Neural cell (in vitro differentiated cells): Measurements from ENCODE around the gene S1PR2. TPM values are rescaled to one million over a fixed set of nuclear protein-coding genes. Genes with fewer than 3 reads are reported as not detected.

Source experiments
- H2AFZ ChIP-seq: fragments of 200-600, 300-800 bp; sonication (generic), shearing (Covaris generic); 2 replicates; pipeline ENCODE4 v1.6.0; 2014; ENCODE audit warnings: low read depth, mild to moderate bottlenecking, antibody characterized with exemption, low read length, moderate library complexity
- H3F3A ChIP-seq: fragments of 200-600 bp; shearing (Covaris generic); 2 replicates; pipeline ENCODE4 v1.6.1; 2016; ENCODE audit warnings: mild to moderate bottlenecking, moderate library complexity, mixed read lengths, antibody characterized with exemption, low read length; ENCODE audit not compliant: insufficient read depth, poor library complexity, severe bottlenecking
- H3K27ac ChIP-seq: fragments of 200-600, 300-800 bp; sonication (generic), shearing (Covaris generic); 2 replicates; pipeline ENCODE4 v1.5.1; 2014; ENCODE audit warnings: mild to moderate bottlenecking, low read length, moderate library complexity
- H3K27me3 ChIP-seq: fragments of 300-800, 200-600 bp; sonication (generic), shearing (Covaris generic); 2 replicates; pipeline ENCODE4 v1.6.0; 2014; ENCODE audit warnings: mild to moderate bottlenecking, low read depth, low read length, moderate library complexity; ENCODE audit not compliant: insufficient read depth
- H3K36me3 ChIP-seq: fragments of 300-800, 200-600 bp; sonication (generic), shearing (Covaris generic); 2 replicates; pipeline ENCODE4 v1.5.1; 2014; ENCODE audit warnings: mild to moderate bottlenecking, antibody characterized with exemption, low read length, moderate library complexity; ENCODE audit not compliant: insufficient read depth
- H3K4me2 ChIP-seq: fragments of 300-800, 200-600 bp; sonication (generic), shearing (Covaris generic); 2 replicates; pipeline ENCODE4 v1.6.0; 2014; ENCODE audit warnings: mild to moderate bottlenecking, low read length
- H3K4me3 ChIP-seq: fragments of 300-800, 200-600 bp; sonication (generic), shearing (Covaris generic); 2 replicates; pipeline ENCODE4 v1.5.1; 2014; ENCODE audit warnings: mild to moderate bottlenecking, low read length, moderate library complexity
- H3K79me2 ChIP-seq: fragments of 200-600 bp; shearing (Covaris generic); replicated peaks from 2 replicates; pipeline ENCODE4 v1.6.0; 2014; ENCODE audit warnings: mild to moderate bottlenecking, low read length, moderate library complexity; ENCODE audit not compliant: insufficient read depth
- H3K9ac ChIP-seq: fragments of 300-800, 200-600 bp; sonication (generic), shearing (Covaris generic); 2 replicates; pipeline ENCODE4 v1.6.1; 2016; ENCODE audit warnings: mild to moderate bottlenecking, low read length, mixed read lengths
- H3K9me2 ChIP-seq: fragments of 200-600 bp; shearing (Covaris generic); 2 replicates; pipeline ENCODE4 v1.6.1; 2016; ENCODE audit warnings: mild to moderate bottlenecking, low read length, mixed read lengths; ENCODE audit not compliant: insufficient read depth
- H3K9me3 ChIP-seq: fragments of 200-600, 300-800 bp; sonication (generic), shearing (Covaris generic); 2 replicates; pipeline ENCODE4 v1.6.1; 2016; ENCODE audit warnings: mild to moderate bottlenecking, mixed run types, low read length, moderate library complexity, mixed read lengths
- H4K20me1 ChIP-seq: fragments of 200-600 bp; shearing (Covaris generic); 2 replicates; pipeline ENCODE4 v1.6.1; 2016; ENCODE audit warnings: mild to moderate bottlenecking, mixed run types; ENCODE audit not compliant: insufficient read depth
- CTCF ChIP-seq: fragments of 450-650 bp; IDR thresholded peaks from 2 replicates; pipeline ENCODE4 v1.5.1; 2014; ENCODE audit warnings: antibody characterized with exemption, mild to moderate bottlenecking, moderate library complexity; ENCODE audit not compliant: poor library complexity, severe bottlenecking
- EP300 ChIP-seq: fragments of 450-650 bp; conservative IDR thresholded peaks from 2 replicates; pipeline ENCODE4 v1.6.1; 2014; ENCODE audit warnings: antibody characterized with exemption, mild to moderate bottlenecking, moderate library complexity; ENCODE audit not compliant: poor library complexity, severe bottlenecking
- EZH2 ChIP-seq: fragments of 200-600, 300-800 bp; shearing (Covaris generic), sonication (generic); IDR thresholded peaks from 2 replicates; pipeline ENCODE4 v1.6.1; 2014; ENCODE audit warnings: antibody characterized with exemption, low read length, borderline replicate concordance, mild to moderate bottlenecking; ENCODE audit not compliant: insufficient read depth, poor library complexity, severe bottlenecking
- MXI1 ChIP-seq: fragments of 450-650 bp; conservative IDR thresholded peaks from 2 replicates; pipeline ENCODE4 v1.6.1; 2014; ENCODE audit warnings: antibody characterized with exemption, mild to moderate bottlenecking; ENCODE audit not compliant: poor library complexity, severe bottlenecking
- POLR2AphosphoS5 ChIP-seq: IDR thresholded peaks from 2 replicates; pipeline ENCODE4 v1.6.1; 2012
- RAD21 ChIP-seq: fragments of 450-650 bp; conservative IDR thresholded peaks from 2 replicates; pipeline ENCODE4 v1.6.1; 2014; ENCODE audit warnings: antibody characterized with exemption, mild to moderate bottlenecking, moderate library complexity
- REST ChIP-seq: IDR thresholded peaks from 2 replicates; pipeline ENCODE4 v1.6.1; 2012; ENCODE audit warnings: borderline replicate concordance
- SMC3 ChIP-seq: fragments of 450-650 bp; conservative IDR thresholded peaks from 2 replicates; pipeline ENCODE4 v1.6.1; 2014; ENCODE audit warnings: antibody characterized with exemption, mild to moderate bottlenecking, moderate library complexity; ENCODE audit not compliant: poor library complexity
- TAF1 ChIP-seq: IDR thresholded peaks from 2 replicates; pipeline ENCODE4 v1.6.1; 2012; ENCODE audit warnings: low read depth
- polyA plus RNA-seq: library from polyadenylated mRNA; depleted of rRNA; stranded (reverse); fragments of >200 nt; gene quantifications from 2 replicates; pipeline ENCODE4 v1.2.3, GENCODE V29; 2014

Gene S1PR2
- polyA plus RNA-seq, 1 donor from 2014 or later, result 7.5 TPM

DNA sequence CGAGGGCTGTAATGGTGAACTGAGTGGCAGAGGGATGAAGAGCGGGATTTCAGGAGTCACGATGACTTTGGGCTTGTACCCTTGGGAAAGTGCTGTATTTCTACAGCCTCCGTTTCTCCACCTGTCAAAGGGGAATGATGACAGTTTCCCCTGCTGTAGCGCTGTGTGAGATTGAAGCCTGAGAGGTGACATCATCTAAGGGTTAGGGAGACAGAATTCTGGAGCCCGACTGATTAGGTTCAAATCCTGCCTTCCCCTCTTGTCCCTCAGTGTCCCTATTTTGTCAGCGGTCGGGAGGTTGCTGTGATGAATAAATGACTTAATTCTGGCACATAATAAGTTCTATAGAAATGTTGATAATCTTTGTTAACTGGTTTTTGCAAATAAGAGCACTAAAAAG lies 21.6 kb upstream of the S1PR2 start:
- H3K9me3 ChIP-seq, result no peaks in the 10 kb centered on the region
- H3K27me3 ChIP-seq, result no peaks in the 10 kb centered on the region
- H3K9me2 ChIP-seq, result no peaks in the 10 kb centered on the region
- H3K4me2 ChIP-seq, result peak overlapping the region; percentile 97
- H3K79me2 ChIP-seq, result peaks cover 7% of the 10 kb centered on the region
- H3F3A ChIP-seq, result no peaks in the 10 kb centered on the region
- TF ChIP-seq EZH2, result no peak
- no peak for TF ChIP-seq EP300
- no peaks in the 10 kb centered on the region for H3K36me3 ChIP-seq
- H3K4me3 ChIP-seq, result peak overlapping the region; percentile 92
- H3K27ac ChIP-seq, result peak overlapping the region; percentile 77
- peak overlapping the region; percentile 78 for H3K9ac ChIP-seq
- no peaks in the 10 kb centered on the region for H4K20me1 ChIP-seq
- peak overlapping the region; percentile 86 for H2AFZ ChIP-seq

GRCh38 chr19:10251792-10252694 lies 20.9 kb upstream of the S1PR2 start, which contains the start of gene MRPL4:
Gene MRPL4 (plus strand): TSS chr19:10252214. CDS start chr19:10252254, 40 bp downstream.
- Histone ChIP-seq H3K9me3 (no peaks in the 10 kb centered on the region), H3K79me2 (peaks cover 7% of the 10 kb centered on the region), H3K4me2 (peak within 1 kb of the TSS; percentile 97), H3K36me3 (no peaks in the 10 kb centered on the region), H3K9ac (peak within 1 kb of the TSS; percentile 78), H3K9me2 (no peaks in the 10 kb centered on the region), H3K27me3 (no peaks in the 10 kb centered on the region), H3K27ac (peak within 1 kb of the TSS; percentile 77), H3F3A (no peaks in the 10 kb centered on the region), H2AFZ (peak within 1 kb of the TSS; percentile 86), H3K4me3 (peak within 1 kb of the TSS; percentile 92), H4K20me1 (no peaks in the 10 kb centered on the region)
- TF ChIP-seq TAF1, result no peak
- TF ChIP-seq EP300, result peak; percentile 79
- peak; percentile 42 for TF ChIP-seq RAD21
- no peak for TF ChIP-seq EZH2
- peak; percentile 25 for TF ChIP-seq SMC3
- TF ChIP-seq POLR2AphosphoS5, result peak; percentile 86
- peak; percentile 98 for TF ChIP-seq MXI1
- peak; percentile 42 for TF ChIP-seq CTCF
- TF ChIP-seq REST, result peak; percentile 77
